Uterus (tissue), 4 donors: ENCODE measurements around the gene NEUROG2. TPM values are rescaled to one million over a fixed set of nuclear protein-coding genes. Genes with fewer than 3 reads are reported as not detected.

Source experiments
- DNase-seq, 2 donors: peaks; one replicate each; pipeline ENCODE4 v3.0.0-alpha.2; 2019 to 2020
- H3K27ac ChIP-seq, 2 donors: fragments of 200-600 bp; sonication (generic); 1 replicate in 1 of 2; 2 replicates in 1 of 2; pipeline ENCODE4 v1.5.1; 2016 to 2018
- H3K27me3 ChIP-seq, 2 donors: fragments of 200-600 bp; sonication (generic); one replicate each; pipeline ENCODE4 v1.5.1; 2018 to 2019; ENCODE audit warnings: control low read depth in 1 of 2
- H3K36me3 ChIP-seq, 2 donors: fragments of 200-600 bp; sonication (generic); one replicate each; pipeline ENCODE4 v1.5.1; 2019; ENCODE audit warnings: control low read depth in 1 of 2
- H3K4me1 ChIP-seq, 2 donors: fragments of 200-600 bp; sonication (generic); one replicate each; pipeline ENCODE4 v1.5.1; 2018 to 2019; ENCODE audit warnings: control low read depth in 1 of 2
- H3K4me3 ChIP-seq, 2 donors: fragments of 200-600 bp; sonication (generic); 1 replicate in 1 of 2; 2 replicates in 1 of 2; pipeline ENCODE4 v1.5.1; 2018 to 2019; ENCODE audit warnings: mild to moderate bottlenecking in 1 of 2
- H3K9me3 ChIP-seq, 2 donors: fragments of 200-600 bp; sonication (generic); one replicate each; pipeline ENCODE4 v1.5.1; 2019; ENCODE audit warnings: control low read depth in 1 of 2
- POLR2A ChIP-seq, 2 donors: fragments of 450-650 bp; IDR thresholded peaks; one replicate each; pipeline ENCODE4 v1.6.1; 2016; ENCODE audit warnings: antibody characterized with exemption in 2 of 2, mild to moderate bottlenecking in 1 of 2, moderate library complexity in 1 of 2
- intact Hi-C: fragments of 100-400 bp; cut with DNase I; formaldehyde crosslinking; loops from one replicate; pipeline ENCODE4 v1.15.1; 2023; ENCODE audit warnings: low total_unique reads
- total RNA-seq, 4 donors: library from RNA; depleted of rRNA in 3 of 4; stranded (reverse); fragments of >200 nt in 3 of 4; gene quantifications; one replicate each; pipeline versions ENCODE4 v1.1.0 to v1.2.4, GENCODE V29; 2014 to 2023
- TF ChIP-seq, protein P1 (sequence below), 4 experiments: fragments of 200-600 bp in 2 of 4; fragments of 450-650 bp in 2 of 4; sonication (generic) in 2 of 4; IDR thresholded peaks; one replicate each; pipeline ENCODE4 v1.5.1; 2016 to 2019; ENCODE audit warnings: antibody characterized with exemption in 4 of 4, mild to moderate bottlenecking in 2 of 4, moderate library complexity in 1 of 4
- donor health status: DM: yes; HTN: yes; CAD: no.

Gene NEUROG2
- total RNA-seq, 4 donors from 2014 or later = not detected

DNA sequence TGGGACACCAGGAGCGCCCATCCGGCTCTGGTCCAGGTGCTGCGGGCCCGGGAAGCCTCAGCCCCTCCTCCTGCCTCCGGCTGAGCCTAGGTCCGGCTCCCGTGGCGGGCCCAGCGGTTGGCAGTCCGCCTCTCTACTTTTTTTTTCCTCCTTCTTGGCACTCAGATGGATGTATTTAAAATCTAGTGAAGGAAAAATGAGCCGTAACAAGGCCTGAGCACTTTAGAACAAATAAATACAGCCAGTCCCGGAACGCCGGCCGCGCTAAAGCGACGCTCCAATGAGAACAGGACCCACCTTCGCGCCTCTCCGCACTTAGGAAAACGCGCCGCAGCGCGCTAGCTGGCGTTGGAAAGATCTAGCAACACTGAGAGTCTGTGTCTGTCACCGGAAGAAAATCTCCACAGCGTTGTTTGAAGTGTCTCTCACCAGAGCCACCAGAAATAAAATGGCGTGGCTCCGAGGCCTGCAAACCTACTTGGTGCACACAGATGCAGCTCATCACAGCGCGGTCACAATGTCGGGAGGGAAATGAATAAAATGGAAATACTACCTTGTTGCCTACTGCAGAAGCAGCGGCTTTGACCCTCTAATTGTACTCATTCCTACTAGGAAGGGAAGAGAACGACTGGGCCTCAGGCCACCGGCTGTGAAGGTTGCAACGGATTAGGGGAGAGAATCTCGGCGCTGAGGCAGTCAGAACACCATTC is 4.7 kb downstream of the NEUROG2 start:
- Histone ChIP-seq H3K27ac (no peak overlapping the region), H3K36me3 (no peaks in the 10 kb centered on the region), H3K4me3 (no peak overlapping the region), H3K4me1 (peaks cover 0 to 7% of the 10 kb centered on the region in 2 donors), H3K9me3 (no peaks in the 10 kb centered on the region), H3K27me3 (peaks cover 4 to 62% of the 10 kb centered on the region in 2 donors)
- no peak for TF ChIP-seq POLR2A (IDR thresholded peaks at IDR 0.05)
- TF ChIP-seq, protein P1, sequence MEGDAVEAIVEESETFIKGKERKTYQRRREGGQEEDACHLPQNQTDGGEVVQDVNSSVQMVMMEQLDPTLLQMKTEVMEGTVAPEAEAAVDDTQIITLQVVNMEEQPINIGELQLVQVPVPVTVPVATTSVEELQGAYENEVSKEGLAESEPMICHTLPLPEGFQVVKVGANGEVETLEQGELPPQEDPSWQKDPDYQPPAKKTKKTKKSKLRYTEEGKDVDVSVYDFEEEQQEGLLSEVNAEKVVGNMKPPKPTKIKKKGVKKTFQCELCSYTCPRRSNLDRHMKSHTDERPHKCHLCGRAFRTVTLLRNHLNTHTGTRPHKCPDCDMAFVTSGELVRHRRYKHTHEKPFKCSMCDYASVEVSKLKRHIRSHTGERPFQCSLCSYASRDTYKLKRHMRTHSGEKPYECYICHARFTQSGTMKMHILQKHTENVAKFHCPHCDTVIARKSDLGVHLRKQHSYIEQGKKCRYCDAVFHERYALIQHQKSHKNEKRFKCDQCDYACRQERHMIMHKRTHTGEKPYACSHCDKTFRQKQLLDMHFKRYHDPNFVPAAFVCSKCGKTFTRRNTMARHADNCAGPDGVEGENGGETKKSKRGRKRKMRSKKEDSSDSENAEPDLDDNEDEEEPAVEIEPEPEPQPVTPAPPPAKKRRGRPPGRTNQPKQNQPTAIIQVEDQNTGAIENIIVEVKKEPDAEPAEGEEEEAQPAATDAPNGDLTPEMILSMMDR (IDR thresholded peaks at IDR 0.05) = no peak
- intact Hi-C loops = no loop called here
- no peak for DNase-seq

DNA sequence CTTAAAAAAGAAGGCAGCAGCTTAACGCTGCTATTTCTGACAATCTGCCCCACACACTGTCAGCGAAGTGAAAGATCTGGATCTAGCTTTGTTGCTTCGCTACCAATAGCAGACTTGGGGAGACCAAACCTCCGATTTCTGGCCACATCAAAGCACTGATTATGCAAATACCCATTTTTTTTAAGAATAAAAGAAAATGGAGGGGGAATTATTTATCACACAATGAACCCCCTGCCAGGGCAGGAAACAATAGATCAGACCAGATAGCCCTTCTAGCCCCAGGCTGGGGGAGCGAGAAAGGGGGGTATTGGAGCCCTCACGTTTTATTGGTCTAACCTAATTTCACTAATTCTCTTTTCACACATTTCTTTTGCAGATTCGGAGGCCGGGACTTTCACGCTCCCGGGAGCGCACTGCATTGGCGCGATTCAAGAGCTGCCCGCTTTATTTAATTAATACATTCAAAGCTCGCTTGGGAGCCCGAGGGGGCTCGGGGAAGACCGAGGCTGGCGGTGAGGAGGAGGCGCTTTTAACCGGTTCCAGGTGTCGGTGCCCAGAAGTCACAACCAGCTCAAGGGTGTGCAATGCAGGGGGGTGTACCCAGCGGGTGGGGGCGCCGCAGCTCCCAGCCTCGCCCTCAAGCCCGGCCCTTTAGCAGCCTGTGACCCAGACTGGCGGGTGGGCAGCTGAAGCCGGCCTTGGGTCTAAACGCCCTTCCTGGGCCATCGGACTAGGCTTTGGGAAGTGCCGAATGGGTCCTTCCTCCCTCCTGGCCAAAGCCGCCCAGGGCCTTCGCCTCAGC is 5.5 kb downstream of the NEUROG2 start:
- Histone ChIP-seq H3K27ac (no peak overlapping the region), H3K27me3 (peaks cover 4 to 62% of the 10 kb centered on the region in 2 donors), H3K4me3 (peak overlapping the region in 1 of 2 donors; percentile 5), H3K36me3 (no peaks in the 10 kb centered on the region), H3K4me1 (peaks cover 0 to 6% of the 10 kb centered on the region in 2 donors), H3K9me3 (no peaks in the 10 kb centered on the region)
- intact Hi-C loops = no loop called here
- TF ChIP-seq POLR2A (IDR thresholded peaks at IDR 0.05) = no peak
- TF ChIP-seq, protein P1 (IDR thresholded peaks at IDR 0.05) = no peak
- DNase-seq = no peak

DNA sequence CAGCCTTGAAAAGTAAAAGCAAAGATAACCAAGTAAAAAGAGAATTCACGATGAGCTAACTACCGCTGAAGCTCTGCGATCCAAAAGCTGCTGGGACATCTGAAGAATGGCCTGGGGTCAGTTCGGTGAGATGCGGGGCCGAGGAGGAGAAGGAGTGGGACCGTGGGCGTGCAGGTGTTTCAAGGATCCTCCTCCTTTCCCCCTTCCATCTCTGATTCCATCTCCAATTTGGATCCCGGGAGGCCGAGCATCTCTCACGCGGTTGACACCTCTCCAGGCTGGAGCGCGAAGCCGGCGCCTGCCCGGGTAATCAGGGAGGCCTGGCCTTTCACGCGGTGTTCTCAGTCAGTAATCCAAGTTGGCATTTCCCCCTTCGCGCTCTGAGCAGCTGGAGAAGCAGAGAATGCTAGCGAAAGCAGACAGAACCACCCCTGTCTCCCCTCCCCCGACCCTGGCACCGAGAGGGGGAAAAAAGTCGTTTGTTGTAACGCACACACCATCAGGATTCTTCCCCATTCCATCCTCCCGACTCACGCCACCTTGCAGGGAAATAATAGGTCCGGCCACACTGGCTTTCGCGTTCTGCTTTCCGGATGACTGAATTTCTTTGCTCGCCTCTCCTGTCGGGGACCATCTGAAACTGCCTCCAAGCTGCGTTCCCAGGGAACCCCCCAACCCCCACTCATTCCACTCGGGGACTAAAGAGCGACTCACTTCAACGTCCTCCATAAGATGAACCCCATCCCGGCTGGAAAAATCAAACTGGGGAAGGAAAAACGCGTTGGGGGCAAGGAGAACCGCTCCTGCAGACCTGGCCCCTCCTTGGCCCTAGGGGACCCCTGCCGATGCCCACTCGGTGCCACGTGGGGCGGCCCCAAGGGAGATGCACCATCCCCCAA is 6.5 kb downstream of the NEUROG2 start:
- no peak for TF ChIP-seq POLR2A (IDR thresholded peaks at IDR 0.05)
- H3K27me3 ChIP-seq = peaks cover 1 to 65% of the 10 kb centered on the region in 2 donors
- no peaks in the 10 kb centered on the region for H3K36me3 ChIP-seq
- intact Hi-C loops = no loop called here
- peak overlapping the region in 1 of 2 donors; percentile 5 for H3K4me3 ChIP-seq
- DNase-seq = no peak
- H3K27ac ChIP-seq = no peak overlapping the region
- H3K4me1 ChIP-seq = peaks cover 0 to 6% of the 10 kb centered on the region in 2 donors
- H3K9me3 ChIP-seq = no peaks in the 10 kb centered on the region

DNA sequence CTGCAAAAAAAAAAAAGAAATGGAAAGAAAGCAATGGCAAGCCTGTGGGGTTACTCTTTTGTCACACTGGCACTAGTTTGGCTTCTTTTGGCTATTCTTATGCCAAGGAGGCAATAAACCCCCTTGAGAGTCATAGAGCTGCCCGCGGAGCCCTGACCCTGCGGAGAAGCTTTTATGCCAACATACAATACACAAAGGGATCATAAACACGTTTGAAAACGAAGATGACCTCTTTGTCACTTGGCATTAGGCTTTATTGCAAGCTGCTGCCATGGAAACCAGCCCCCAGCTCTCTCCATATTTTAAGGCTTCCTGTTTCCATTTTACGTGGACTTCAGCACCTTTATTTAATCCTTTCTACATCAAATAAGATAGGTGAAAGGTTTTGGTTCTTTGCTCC is 7.6 kb downstream of the NEUROG2 start:
- peaks cover 0 to 6% of the 10 kb centered on the region in 2 donors for H3K4me1 ChIP-seq
- H3K9me3 ChIP-seq = no peaks in the 10 kb centered on the region
- peaks cover 0 to 53% of the 10 kb centered on the region in 2 donors for H3K27me3 ChIP-seq
- H3K36me3 ChIP-seq = no peaks in the 10 kb centered on the region
- no peak for DNase-seq
- TF ChIP-seq, protein P1 (IDR thresholded peaks at IDR 0.05) = no peak
- TF ChIP-seq POLR2A (IDR thresholded peaks at IDR 0.05) = no peak
- H3K27ac ChIP-seq = no peak overlapping the region
- intact Hi-C loops = no loop called here
- H3K4me3 ChIP-seq = no peak overlapping the region

DNA sequence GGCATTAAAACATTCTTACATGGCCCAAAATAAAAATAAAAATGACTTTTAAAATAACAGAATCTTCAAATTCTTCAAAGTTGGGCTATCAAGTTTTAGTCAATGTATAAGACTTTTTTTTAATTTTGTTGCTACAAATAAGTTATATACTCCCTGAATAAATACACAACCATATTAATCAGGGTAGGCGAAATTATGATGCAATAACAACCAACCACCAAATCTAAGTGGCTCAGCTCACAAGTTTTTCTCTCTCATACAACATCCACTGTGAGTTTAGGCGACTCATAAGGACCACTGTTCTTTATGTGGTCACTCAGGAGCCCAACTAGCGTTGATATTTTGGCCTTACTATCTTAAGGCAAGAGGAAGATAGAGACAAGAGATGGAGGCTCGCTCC is 11.2 kb downstream of the NEUROG2 start:
- no peak overlapping the region for H3K4me3 ChIP-seq
- intact Hi-C loops = no loop called here
- TF ChIP-seq POLR2A (IDR thresholded peaks at IDR 0.05) = no peak
- TF ChIP-seq, protein P1 (IDR thresholded peaks at IDR 0.05) = no peak
- H3K4me1 ChIP-seq = no peaks in the 10 kb centered on the region
- no peak overlapping the region for H3K27ac ChIP-seq
- DNase-seq = no peak
- H3K36me3 ChIP-seq = no peaks in the 10 kb centered on the region
- H3K9me3 ChIP-seq = no peaks in the 10 kb centered on the region
- H3K27me3 ChIP-seq = peaks cover 0 to 21% of the 10 kb centered on the region in 2 donors
